Astrocyte (in vitro differentiated cells and primary cell): ENCODE data around the gene TMA16. TPM values are rescaled to one million over a fixed set of nuclear protein-coding genes. Genes with fewer than 3 reads are reported as not detected.
A peak's percentile ranks its signal among the peaks of the same experiment; 100 is the strongest.

Source experiments
- DNase-seq: peaks from one replicate; pipeline ENCODE4 v3.0.0-alpha.2; 2010; ENCODE audit warnings: low read depth
- FAIRE-seq: peaks from 2 replicates; lab custom pipeline; 2011; peaks lifted over from hg19 to GRCh38; lab: Jason Lieb, UNC
- H2AFZ ChIP-seq: 2 replicates; pipeline ENCODE4 v1.6.0; 2012; ENCODE audit warnings: low read depth, low read length, inconsistent platforms
- H3K27ac ChIP-seq: 2 replicates; pipeline ENCODE4 v1.5.1; 2011; ENCODE audit warnings: low read depth, low read length, inconsistent platforms
- H3K27me3 ChIP-seq: 2 replicates; pipeline ENCODE4 v1.6.0; 2011; ENCODE audit warnings: low read length, inconsistent platforms; ENCODE audit not compliant: insufficient read depth
- H3K36me3 ChIP-seq: 2 replicates; pipeline ENCODE4 v1.5.1; 2011; ENCODE audit warnings: low read length, inconsistent platforms; ENCODE audit not compliant: insufficient read depth
- H3K4me1 ChIP-seq: 2 replicates; pipeline ENCODE4 v1.5.1; 2011; ENCODE audit warnings: low read length, inconsistent platforms; ENCODE audit not compliant: insufficient read depth
- H3K4me2 ChIP-seq: 2 replicates; pipeline ENCODE4 v1.6.0; 2012; ENCODE audit warnings: low read length, inconsistent platforms
- H3K4me3 ChIP-seq: 2 replicates; pipeline ENCODE4 v1.5.1; 2011; ENCODE audit warnings: low read depth, mild to moderate bottlenecking, low read length, inconsistent platforms; ENCODE audit not compliant: insufficient read depth
- H3K79me2 ChIP-seq: 2 replicates; pipeline ENCODE4 v1.6.0; 2012; ENCODE audit warnings: mild to moderate bottlenecking, low read length, inconsistent platforms; ENCODE audit not compliant: insufficient read depth
- H3K9ac ChIP-seq: 2 replicates; pipeline ENCODE4 v1.6.0; 2012; ENCODE audit warnings: mild to moderate bottlenecking, low read length, inconsistent platforms
- H3K9me3 ChIP-seq: 2 replicates; pipeline ENCODE4 v1.5.1; 2012; ENCODE audit warnings: low read depth, mild to moderate bottlenecking, low read length, inconsistent platforms; ENCODE audit not compliant: insufficient read depth
- H4K20me1 ChIP-seq: 2 replicates; pipeline ENCODE4 v1.6.0; 2012; ENCODE audit warnings: low read length, inconsistent platforms; ENCODE audit not compliant: insufficient read depth
- H3K27ac Mint-ChIP-seq: one replicate; pipeline ENCODE4 v1.8.0; 2021; ENCODE audit warnings: mild to moderate bottlenecking, mixed read lengths; ENCODE audit not compliant: unreplicated experiment
- H3K27me3 Mint-ChIP-seq: one replicate; pipeline ENCODE4 v1.8.0; 2021; ENCODE audit warnings: low read depth, mixed read lengths; ENCODE audit not compliant: unreplicated experiment
- H3K36me3 Mint-ChIP-seq: one replicate; pipeline ENCODE4 v1.8.0; 2021; ENCODE audit warnings: low read depth, mixed read lengths; ENCODE audit not compliant: unreplicated experiment
- H3K4me1 Mint-ChIP-seq: one replicate; pipeline ENCODE4 v1.8.0; 2021; ENCODE audit warnings: low read depth, mixed read lengths; ENCODE audit not compliant: unreplicated experiment
- H3K4me3 Mint-ChIP-seq: one replicate; pipeline ENCODE4 v1.8.0; 2021; ENCODE audit warnings: mild to moderate bottlenecking, moderate library complexity, mixed read lengths; ENCODE audit not compliant: unreplicated experiment
- H3K9me3 Mint-ChIP-seq: one replicate; pipeline ENCODE4 v1.8.0; 2021; ENCODE audit warnings: mild to moderate bottlenecking, mixed read lengths; ENCODE audit not compliant: unreplicated experiment
- EZH2 ChIP-seq: IDR thresholded peaks from 2 replicates; pipeline ENCODE4 v1.6.1; 2012; ENCODE audit warnings: mild to moderate bottlenecking, low read length, inconsistent platforms; ENCODE audit not compliant: insufficient read depth
- total RNA-seq: library from RNA; stranded (reverse); gene quantifications from 2 replicates; pipeline ENCODE4 v1.2.1, GENCODE V29; 2021
- TF ChIP-seq, protein P1 (sequence below): IDR thresholded peaks from 2 replicates; pipeline ENCODE4 v1.5.1; 2011; ENCODE audit warnings: low read depth, mild to moderate bottlenecking, inconsistent platforms, low read length, moderate library complexity; ENCODE audit not compliant: insufficient read depth

The TMA16 gene
- total RNA-seq, 1 donor from 2014 or later, result 33.3 TPM

- Mint-ChIP-seq H3K36me3 (no peaks in the 10 kb centered on the region), H3K27ac (no peak overlapping the region), H3K27me3 (no peaks in the 10 kb centered on the region), H3K4me1 (no peaks in the 10 kb centered on the region), H3K9me3 (peaks cover 2% of the 10 kb centered on the region), H3K4me3 (no peak overlapping the region)
- peak; percentile 96 for FAIRE-seq
- Histone ChIP-seq H3K4me3 (no peak overlapping the region), H3K36me3 (no peaks in the 10 kb centered on the region), H3K4me1 (no peaks in the 10 kb centered on the region), H2AFZ (no peak overlapping the region), H4K20me1 (no peaks in the 10 kb centered on the region), H3K9me3 (no peaks in the 10 kb centered on the region), H3K9ac (no peak overlapping the region), H3K79me2 (no peaks in the 10 kb centered on the region), H3K27me3 (no peaks in the 10 kb centered on the region), H3K4me2 (no peak overlapping the region), H3K27ac (no peak overlapping the region)
- TF ChIP-seq, protein P1, sequence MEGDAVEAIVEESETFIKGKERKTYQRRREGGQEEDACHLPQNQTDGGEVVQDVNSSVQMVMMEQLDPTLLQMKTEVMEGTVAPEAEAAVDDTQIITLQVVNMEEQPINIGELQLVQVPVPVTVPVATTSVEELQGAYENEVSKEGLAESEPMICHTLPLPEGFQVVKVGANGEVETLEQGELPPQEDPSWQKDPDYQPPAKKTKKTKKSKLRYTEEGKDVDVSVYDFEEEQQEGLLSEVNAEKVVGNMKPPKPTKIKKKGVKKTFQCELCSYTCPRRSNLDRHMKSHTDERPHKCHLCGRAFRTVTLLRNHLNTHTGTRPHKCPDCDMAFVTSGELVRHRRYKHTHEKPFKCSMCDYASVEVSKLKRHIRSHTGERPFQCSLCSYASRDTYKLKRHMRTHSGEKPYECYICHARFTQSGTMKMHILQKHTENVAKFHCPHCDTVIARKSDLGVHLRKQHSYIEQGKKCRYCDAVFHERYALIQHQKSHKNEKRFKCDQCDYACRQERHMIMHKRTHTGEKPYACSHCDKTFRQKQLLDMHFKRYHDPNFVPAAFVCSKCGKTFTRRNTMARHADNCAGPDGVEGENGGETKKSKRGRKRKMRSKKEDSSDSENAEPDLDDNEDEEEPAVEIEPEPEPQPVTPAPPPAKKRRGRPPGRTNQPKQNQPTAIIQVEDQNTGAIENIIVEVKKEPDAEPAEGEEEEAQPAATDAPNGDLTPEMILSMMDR, result peak; percentile 79
- TF ChIP-seq EZH2, result no peak
- DNase-seq, result peak; percentile 35
Measured at GRCh38 chr4:163548481-163549243, 54.2 kb downstream of the TMA16 start.

DNA sequence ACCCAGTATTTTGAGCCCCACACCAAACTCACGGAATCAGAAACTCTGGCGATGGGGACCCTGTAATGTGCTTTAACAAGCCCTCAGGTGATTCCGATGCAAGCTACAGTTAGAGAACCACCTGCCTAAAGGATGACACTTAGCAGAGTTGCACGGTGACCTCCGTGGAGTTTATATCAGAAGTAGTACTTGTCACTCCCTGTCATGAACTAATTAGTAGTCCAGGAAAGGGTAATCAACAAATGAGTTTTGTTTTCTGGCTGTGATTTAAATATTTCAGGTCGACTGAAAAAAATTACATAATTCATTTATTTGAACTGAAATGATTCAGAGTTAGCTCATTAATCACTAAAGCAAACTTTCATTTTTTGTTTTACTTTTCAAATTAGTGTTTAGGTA lies 56.4 kb downstream of the TMA16 start:
- no peaks in the 10 kb centered on the region for H4K20me1 ChIP-seq
- H3K27ac ChIP-seq, result no peak overlapping the region
- no peaks in the 10 kb centered on the region for H3K4me1 Mint-ChIP-seq
- H3K79me2 ChIP-seq, result no peaks in the 10 kb centered on the region
- H2AFZ ChIP-seq, result no peak overlapping the region
- no peaks in the 10 kb centered on the region for H3K4me1 ChIP-seq
- H3K9me3 Mint-ChIP-seq, result peaks cover 2% of the 10 kb centered on the region
- H3K27ac Mint-ChIP-seq, result no peak overlapping the region
- no peaks in the 10 kb centered on the region for H3K9me3 ChIP-seq
- no peak for FAIRE-seq
- TF ChIP-seq EZH2, result no peak
- TF ChIP-seq, protein P1, result no peak
- H3K4me2 ChIP-seq, result no peak overlapping the region
- no peak overlapping the region for H3K4me3 ChIP-seq
- no peaks in the 10 kb centered on the region for H3K27me3 ChIP-seq
- no peak overlapping the region for H3K9ac ChIP-seq
- DNase-seq, result no peak
- no peak overlapping the region for H3K4me3 Mint-ChIP-seq
- no peaks in the 10 kb centered on the region for H3K36me3 ChIP-seq
- no peaks in the 10 kb centered on the region for H3K27me3 Mint-ChIP-seq
- no peaks in the 10 kb centered on the region for H3K36me3 Mint-ChIP-seq

DNA sequence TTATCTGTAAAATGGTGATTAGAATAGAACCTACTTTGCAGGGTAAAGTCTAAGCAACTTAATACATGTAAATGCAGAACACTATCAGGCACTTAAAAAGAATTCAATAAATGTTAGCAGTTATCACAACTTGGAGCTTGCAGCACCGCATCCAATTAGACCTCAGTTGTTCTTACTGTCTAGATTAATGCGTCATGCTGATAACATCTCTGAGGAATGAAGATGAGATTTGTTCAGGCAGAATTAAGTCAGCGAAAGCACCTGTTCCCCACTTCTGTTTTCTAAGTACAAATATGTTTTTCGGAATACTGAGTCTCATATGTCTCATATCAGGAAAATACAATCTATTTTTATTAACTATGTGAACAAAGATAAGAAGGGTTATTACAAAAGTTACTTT lies 58.7 kb downstream of the TMA16 start:
- no peaks in the 10 kb centered on the region for H3K27me3 Mint-ChIP-seq
- H3K27me3 ChIP-seq, result no peaks in the 10 kb centered on the region
- H3K36me3 ChIP-seq, result no peaks in the 10 kb centered on the region
- no peak overlapping the region for H3K4me3 Mint-ChIP-seq
- TF ChIP-seq EZH2, result no peak
- TF ChIP-seq, protein P1, result no peak
- no peak for FAIRE-seq
- no peaks in the 10 kb centered on the region for H4K20me1 ChIP-seq
- no peak overlapping the region for H2AFZ ChIP-seq
- peaks cover 2% of the 10 kb centered on the region for H3K9me3 Mint-ChIP-seq
- H3K27ac ChIP-seq, result no peak overlapping the region
- H3K9ac ChIP-seq, result no peak overlapping the region
- no peaks in the 10 kb centered on the region for H3K4me1 ChIP-seq
- DNase-seq, result no peak
- H3K36me3 Mint-ChIP-seq, result no peaks in the 10 kb centered on the region
- H3K4me1 Mint-ChIP-seq, result no peaks in the 10 kb centered on the region
- H3K9me3 ChIP-seq, result no peaks in the 10 kb centered on the region
- no peak overlapping the region for H3K4me2 ChIP-seq
- H3K27ac Mint-ChIP-seq, result no peak overlapping the region
- H3K4me3 ChIP-seq, result no peak overlapping the region
- H3K79me2 ChIP-seq, result no peaks in the 10 kb centered on the region
